Tibial artery (tissue), 4 donors: Measurements from ENCODE around the gene FBXO47.

Source experiments
- DNase-seq, 2 donors: peaks; one replicate each; pipeline ENCODE4 v3.0.0-alpha.2; 2019
- H3K27ac ChIP-seq, 2 donors: fragments of 200-600 bp; sonication (generic) in 1 of 2; 1 replicate in 1 of 2; 2 replicates in 1 of 2; pipeline ENCODE4 v1.5.1; 2018 to 2019; ENCODE audit warnings: mild to moderate bottlenecking in 1 of 2
- H3K27me3 ChIP-seq, 2 donors: fragments of 200-600 bp; sonication (generic) in 1 of 2; one replicate each; pipeline versions ENCODE4 v1.5.1 to v1.6.0; 2016 to 2019
- H3K36me3 ChIP-seq, 3 donors: fragments of 200-600 bp; sonication (generic) in 2 of 3; one replicate each; pipeline ENCODE4 v1.5.1; 2016 to 2019; ENCODE audit warnings: mild to moderate bottlenecking in 2 of 3
- H3K4me1 ChIP-seq, 4 donors: fragments of 200-600 bp; sonication (generic) in 2 of 4; 1 replicate in 3 of 4; 2 replicates in 1 of 4; pipeline ENCODE4 v1.5.1; 2016 to 2019
- H3K4me3 ChIP-seq, 2 donors: fragments of 200-600 bp; sonication (generic) in 1 of 2; 1 replicate in 1 of 2; 2 replicates in 1 of 2; pipeline ENCODE4 v1.5.1; 2018 to 2019; ENCODE audit warnings: mild to moderate bottlenecking in 2 of 2
- H3K9me3 ChIP-seq, 3 donors: fragments of 200-600 bp; sonication (generic) in 1 of 3; one replicate each; pipeline ENCODE4 v1.5.1; 2016 to 2019
- CTCF ChIP-seq, 2 experiments: fragments of 200-600 bp in 1 of 2; fragments of 450-650 bp in 1 of 2; IDR thresholded peaks; one replicate each; pipeline ENCODE4 v1.5.1; 2017 to 2019; ENCODE audit warnings: antibody characterized with exemption in 2 of 2, mild to moderate bottlenecking in 1 of 2, moderate library complexity in 1 of 2
- intact Hi-C: fragments of 100-400 bp; cut with DNase I; formaldehyde crosslinking; loops from one replicate; pipeline ENCODE4 v1.15.0; 2023; ENCODE audit warnings: low total_unique reads

Gene FBXO47

GRCh38 chr17:38892620-38893019, 74.6 kb downstream of the FBXO47 start:
- Histone ChIP-seq H3K4me1 (peaks cover 0 to 91% (median 56%) of the 10 kb centered on the region in 4 donors), H3K27me3 (no peaks in the 10 kb centered on the region), H3K9me3 (no peaks in the 10 kb centered on the region), H3K36me3 (peaks cover 27 to 86% (median 38%) of the 10 kb centered on the region in 3 donors), H3K4me3 (no peak overlapping the region), H3K27ac (peak overlapping the region; percentile 23 to 77)
- no peak for TF ChIP-seq CTCF (IDR thresholded peaks at IDR 0.05)
- no peak for DNase-seq
- intact Hi-C loops = no loop called here

- no peak overlapping the region for H3K4me3 ChIP-seq
- H3K27ac ChIP-seq = peak overlapping the region; percentile 23 to 77
- no peaks in the 10 kb centered on the region for H3K9me3 ChIP-seq
- H3K27me3 ChIP-seq = no peaks in the 10 kb centered on the region
- H3K4me1 ChIP-seq = peaks cover 0 to 91% (median 56%) of the 10 kb centered on the region in 4 donors
- no peak for DNase-seq
- intact Hi-C loops = no loop called here
- TF ChIP-seq CTCF (IDR thresholded peaks at IDR 0.05) = no peak
- peaks cover 27 to 89% (median 42%) of the 10 kb centered on the region in 3 donors for H3K36me3 ChIP-seq
Observed at GRCh38 chr17:38892083-38892482, 75.1 kb downstream of the FBXO47 start.

DNA sequence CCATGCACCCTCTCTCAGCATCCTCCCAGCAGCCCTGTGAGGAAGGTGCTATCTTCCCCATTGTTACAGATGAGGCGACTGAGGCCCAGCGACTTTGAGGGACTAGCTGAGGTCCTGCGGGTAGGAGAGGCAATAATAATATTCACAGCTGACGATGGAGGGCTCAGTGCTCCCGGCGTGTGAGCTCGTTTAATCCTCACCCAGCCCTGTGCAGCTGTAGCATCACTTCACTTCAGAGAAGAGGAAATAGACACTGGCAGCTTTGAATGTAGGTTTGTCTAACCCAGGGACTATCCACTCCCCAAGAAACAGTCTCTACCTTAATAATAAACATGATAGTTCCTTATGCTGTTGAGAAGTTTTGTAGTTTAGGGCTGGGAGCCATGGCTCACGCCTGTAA, 75.8 kb downstream of the FBXO47 start:
- H3K36me3 ChIP-seq = peaks cover 27 to 87% (median 47%) of the 10 kb centered on the region in 3 donors
- no peak for TF ChIP-seq CTCF (IDR thresholded peaks at IDR 0.05)
- H3K27me3 ChIP-seq = no peaks in the 10 kb centered on the region
- intact Hi-C loops = no loop called here
- DNase-seq = no peak
- peak overlapping the region; percentile 23 to 77 for H3K27ac ChIP-seq
- H3K9me3 ChIP-seq = no peaks in the 10 kb centered on the region
- no peak overlapping the region for H3K4me3 ChIP-seq
- H3K4me1 ChIP-seq = peaks cover 0 to 91% (median 56%) of the 10 kb centered on the region in 4 donors

DNA sequence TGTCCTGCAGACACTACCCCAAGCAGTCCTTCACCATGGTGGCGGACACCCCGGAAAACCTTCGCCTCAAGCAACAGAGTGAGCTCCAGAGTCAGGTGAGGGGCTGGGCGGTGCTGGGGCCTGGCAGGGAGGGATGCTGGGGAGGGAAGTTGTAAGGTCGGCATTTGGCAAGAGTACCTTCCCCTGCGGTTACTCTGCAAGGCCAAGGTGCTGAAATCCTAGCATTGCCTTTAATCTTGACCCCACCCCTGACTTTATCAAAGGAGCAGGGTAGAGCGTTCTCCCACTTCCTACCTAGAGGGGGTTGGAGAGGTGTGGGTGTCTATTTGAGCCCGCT, 76.8 kb downstream of the FBXO47 start:
- Histone ChIP-seq H3K27me3 (no peaks in the 10 kb centered on the region), H3K4me1 (peaks cover 0 to 91% (median 59%) of the 10 kb centered on the region in 4 donors), H3K27ac (peak overlapping the region; percentile 23 to 77), H3K9me3 (no peaks in the 10 kb centered on the region), H3K36me3 (peaks cover 27 to 77% (median 47%) of the 10 kb centered on the region in 3 donors), H3K4me3 (no peak overlapping the region)
- TF ChIP-seq CTCF (IDR thresholded peaks at IDR 0.05) = no peak
- DNase-seq = no peak
- intact Hi-C loops = no loop called here

- Histone ChIP-seq H3K9me3 (no peaks in the 10 kb centered on the region), H3K36me3 (peaks cover 27 to 77% (median 47%) of the 10 kb centered on the region in 3 donors), H3K4me3 (no peak overlapping the region), H3K4me1 (peaks cover 0 to 91% (median 64%) of the 10 kb centered on the region in 4 donors), H3K27ac (peak overlapping the region; percentile 23 to 77), H3K27me3 (no peaks in the 10 kb centered on the region)
- DNase-seq = no peak
- intact Hi-C loops = no loop called here
- TF ChIP-seq CTCF (IDR thresholded peaks at IDR 0.05) = no peak
Observed at GRCh38 chr17:38889745-38890409, 77.3 kb downstream of the FBXO47 start.
